ENCODE data around the gene ZNF580. TPM values are rescaled to one million over a fixed set of nuclear protein-coding genes. Genes with fewer than 3 reads are reported as not detected.

The ZNF580 gene
- total and polyA plus RNA-seq, 12 donors, result 8.0 to 101 (median 46.0) TPM

- DNase-seq, result no peak
- H3K36me3 ChIP-seq (replicated peaks in 1 of 2), result peaks cover 0 to 26% of the 10 kb centered on the region in 2 donors
Observed at GRCh38 chr19:55613396-55613795, 27.4 kb upstream of the ZNF580 start.

GRCh38 chr19:55613930-55614710 is 26.7 kb upstream of the ZNF580 start:
- Histone ChIP-seq H3K4me1 (replicated peaks in 1 of 2) (peaks cover 10 to 23% of the 10 kb centered on the region in 2 donors), H3K27ac (no peak overlapping the region), H3K36me3 (replicated peaks in 1 of 2) (peaks cover 0 to 26% of the 10 kb centered on the region in 2 donors), H3K27me3 (no peaks in the 10 kb centered on the region), H3K9me3 (replicated peaks in 1 of 3) (no peaks in the 10 kb centered on the region), H3K4me3 (no peak overlapping the region)
- 84 to 91% (median 89%) methylated on average over 33 to 75 of the region's 75 CpGs for WGBS, 4 donors
- DNase-seq, result no peak
- TF ChIP-seq POLR2A (IDR thresholded peaks at IDR 0.05) (no peak), CTCF (IDR thresholded peaks at IDR 0.05) (no peak)
- intact Hi-C loops (cut with DNase I), result no loop called here

More at GRCh38 chr19:55613396-55613795, 27.4 kb upstream of the ZNF580 start:
- Histone ChIP-seq H3K27ac (no peak overlapping the region), H3K9me3 (replicated peaks in 1 of 3) (no peaks in the 10 kb centered on the region), H3K27me3 (no peaks in the 10 kb centered on the region), H3K4me3 (no peak overlapping the region), H3K4me1 (replicated peaks in 1 of 2) (peaks cover 10 to 20% of the 10 kb centered on the region in 2 donors)
- TF ChIP-seq CTCF (IDR thresholded peaks at IDR 0.05) (no peak), POLR2A (IDR thresholded peaks at IDR 0.05) (no peak)
- intact Hi-C loops (cut with DNase I), result no loop called here
- WGBS, 4 donors, result 94 to 97% (median 96%) methylated on average over 17 to 27 of the region's 27 CpGs

GRCh38 chr19:55614711-55615542 is 25.9 kb upstream of the ZNF580 start:
- H3K36me3 ChIP-seq (replicated peaks in 1 of 2), result peaks cover 0 to 26% of the 10 kb centered on the region in 2 donors
- no peaks in the 10 kb centered on the region for H3K27me3 ChIP-seq
- intact Hi-C loops (cut with DNase I), result no loop called here
- WGBS, 4 donors, result 77 to 92% (median 82%) methylated on average over 35 to 98 of the region's 98 CpGs
- H3K9me3 ChIP-seq (replicated peaks in 1 of 3), result no peaks in the 10 kb centered on the region
- H3K4me1 ChIP-seq (replicated peaks in 1 of 2), result peaks cover 10 to 27% of the 10 kb centered on the region in 2 donors
- no peak for TF ChIP-seq CTCF (IDR thresholded peaks at IDR 0.05)
- TF ChIP-seq POLR2A (IDR thresholded peaks at IDR 0.05), result no peak
- no peak overlapping the region for H3K27ac ChIP-seq
- no peak for DNase-seq
- no peak overlapping the region for H3K4me3 ChIP-seq
